ENCODE data around the gene ASTN2.

ASTN2 gene

GRCh38 chr9:116484492-116485061 is 930.3 kb downstream of the ASTN2 start:
- Histone ChIP-seq H3K79me2 (ENCODE audit: control insufficient read depth, low read length) (no peaks in the 10 kb centered on the region), H3K27me3 (ENCODE audit: control insufficient read depth, low read length) (no peaks in the 10 kb centered on the region), H3K27ac (ENCODE audit: low read depth, low read length) (no peak overlapping the region), H4K20me1 (ENCODE audit: control insufficient read depth, insufficient read depth, low read depth, low read length) (no peaks in the 10 kb centered on the region), H3F3A (ENCODE audit: control insufficient read depth, insufficient read depth) (no peaks in the 10 kb centered on the region), H3K9me3 (ENCODE audit: control insufficient read depth, insufficient read depth, low read length) (no peaks in the 10 kb centered on the region), H3K36me3 (ENCODE audit: control insufficient read depth, low read length) (no peaks in the 10 kb centered on the region), H3K9me2 (replicated peaks; ENCODE audit: control insufficient read depth, low read length) (no peaks in the 10 kb centered on the region), H3K4me1 (ENCODE audit: control insufficient read depth, low read length) (no peaks in the 10 kb centered on the region), H3K4me3 (ENCODE audit: low read length) (no peak overlapping the region), H3K4me2 (ENCODE audit: low read length) (no peak overlapping the region)
- TF ChIP-seq EZH2phosphoT487 (IDR thresholded peaks at IDR 0.05; ENCODE audit: borderline replicate concordance, low read length) = no peak
- no peak for TF ChIP-seq CTCF (IDR thresholded peaks at IDR 0.05; ENCODE audit: low read depth, low read length, poor library complexity, severe bottlenecking)

DNA sequence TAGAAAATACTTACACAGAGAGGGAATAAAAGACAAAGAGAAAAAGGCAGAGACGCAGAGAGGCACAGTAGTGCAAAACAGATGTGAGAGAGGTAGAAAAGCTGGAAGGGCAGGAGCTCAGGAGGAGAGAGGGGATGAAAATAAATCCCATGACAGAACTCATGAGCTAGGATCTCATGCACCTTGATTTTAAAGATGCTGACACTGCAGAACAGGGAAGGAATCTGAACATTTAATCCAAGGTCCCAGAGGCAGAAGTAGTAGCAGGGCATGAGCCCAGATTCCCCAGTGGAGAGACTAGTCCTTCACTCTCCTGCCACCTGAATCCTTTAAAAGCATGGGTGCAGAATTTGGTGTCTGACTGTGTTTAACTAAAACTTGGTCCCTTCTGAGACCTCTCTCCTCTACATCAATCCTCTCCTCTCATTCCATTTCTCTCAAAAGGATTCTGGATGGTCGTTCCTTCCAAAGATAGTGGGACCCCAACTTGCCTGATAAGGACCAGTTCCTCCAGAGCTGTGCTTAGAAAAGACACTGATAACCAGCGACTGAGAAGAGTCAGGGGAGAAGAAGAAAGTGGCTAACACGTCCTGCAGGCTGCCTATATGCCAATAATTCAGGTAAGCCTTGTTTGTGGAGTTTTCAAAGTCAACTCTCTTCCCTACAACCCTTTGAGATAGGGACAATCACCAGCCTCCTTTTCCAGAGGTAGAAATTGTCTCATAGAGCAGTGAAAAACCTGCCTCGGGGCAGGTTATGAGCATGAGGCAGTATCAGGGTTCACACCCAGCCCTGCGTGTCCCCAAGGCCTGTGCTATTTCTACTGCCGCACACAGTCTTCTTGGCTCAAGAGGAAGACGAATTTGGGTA is 931.0 kb downstream of the ASTN2 start:
- no peaks in the 10 kb centered on the region for H3F3A ChIP-seq (ENCODE audit: control insufficient read depth, insufficient read depth)
- H3K27ac ChIP-seq (ENCODE audit: low read depth, low read length) = no peak overlapping the region
- no peaks in the 10 kb centered on the region for H3K9me3 ChIP-seq (ENCODE audit: control insufficient read depth, insufficient read depth, low read length)
- no peak overlapping the region for H3K4me3 ChIP-seq (ENCODE audit: low read length)
- H3K27me3 ChIP-seq (ENCODE audit: control insufficient read depth, low read length) = no peaks in the 10 kb centered on the region
- TF ChIP-seq EZH2phosphoT487 (IDR thresholded peaks at IDR 0.05; ENCODE audit: borderline replicate concordance, low read length) (no peak), CTCF (IDR thresholded peaks at IDR 0.05; ENCODE audit: low read depth, low read length, poor library complexity, severe bottlenecking) (no peak)
- H3K4me1 ChIP-seq (ENCODE audit: control insufficient read depth, low read length) = no peaks in the 10 kb centered on the region
- H3K4me2 ChIP-seq (ENCODE audit: low read length) = no peak overlapping the region
- H4K20me1 ChIP-seq (ENCODE audit: control insufficient read depth, insufficient read depth, low read depth, low read length) = no peaks in the 10 kb centered on the region
- H3K36me3 ChIP-seq (ENCODE audit: control insufficient read depth, low read length) = no peaks in the 10 kb centered on the region
- H3K9me2 ChIP-seq (replicated peaks; ENCODE audit: control insufficient read depth, low read length) = no peaks in the 10 kb centered on the region
- H3K79me2 ChIP-seq (ENCODE audit: control insufficient read depth, low read length) = no peaks in the 10 kb centered on the region

DNA sequence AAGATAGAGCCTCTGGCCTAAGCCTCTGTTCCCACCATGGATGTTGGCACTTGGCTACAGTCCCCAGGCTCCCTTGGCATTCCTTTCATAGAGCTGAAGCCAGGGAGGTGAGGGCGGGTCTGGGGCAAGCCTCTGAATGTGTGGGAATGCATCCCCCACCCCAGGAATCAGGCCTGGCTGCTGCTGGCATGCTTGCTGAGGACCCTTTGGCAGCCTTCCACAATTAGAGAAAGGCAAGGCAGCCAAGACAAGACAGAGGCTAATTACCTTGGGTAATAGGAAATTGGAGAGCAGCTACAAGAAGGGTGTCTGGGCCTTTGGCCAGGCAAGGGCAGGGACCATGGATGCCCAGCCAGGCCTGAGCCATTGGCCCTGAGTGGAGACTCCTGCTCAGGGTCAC is 932.1 kb downstream of the ASTN2 start:
- Histone ChIP-seq H4K20me1 (ENCODE audit: control insufficient read depth, insufficient read depth, low read depth, low read length) (no peaks in the 10 kb centered on the region), H3K9me2 (replicated peaks; ENCODE audit: control insufficient read depth, low read length) (no peaks in the 10 kb centered on the region), H3K9me3 (ENCODE audit: control insufficient read depth, insufficient read depth, low read length) (no peaks in the 10 kb centered on the region), H3K4me2 (ENCODE audit: low read length) (no peak overlapping the region), H3K4me3 (ENCODE audit: low read length) (no peak overlapping the region), H3K79me2 (ENCODE audit: control insufficient read depth, low read length) (no peaks in the 10 kb centered on the region), H3F3A (ENCODE audit: control insufficient read depth, insufficient read depth) (no peaks in the 10 kb centered on the region), H3K27me3 (ENCODE audit: control insufficient read depth, low read length) (no peaks in the 10 kb centered on the region), H3K4me1 (ENCODE audit: control insufficient read depth, low read length) (no peaks in the 10 kb centered on the region), H3K27ac (ENCODE audit: low read depth, low read length) (no peak overlapping the region), H3K36me3 (ENCODE audit: control insufficient read depth, low read length) (no peaks in the 10 kb centered on the region)
- TF ChIP-seq EZH2phosphoT487 (IDR thresholded peaks at IDR 0.05; ENCODE audit: borderline replicate concordance, low read length) (no peak), CTCF (IDR thresholded peaks at IDR 0.05; ENCODE audit: low read depth, low read length, poor library complexity, severe bottlenecking) (no peak)

Measured in DOHH2 (cell line).